Measurements from ENCODE around the gene CRY1. TPM values are rescaled to one million over a fixed set of nuclear protein-coding genes. Genes with fewer than 3 reads are reported as not detected.

The CRY1 gene
- total and polyA plus RNA-seq, 2 of the 4 experiments (the other 2 are of a cell fraction): 5.9 to 9.9 TPM

GRCh38 chr12:107106241-107107025 lies 13.1 kb upstream of the CRY1 start:
- Histone ChIP-seq H3K9me3 (ENCODE audit: control insufficient read depth, insufficient read depth, low read length) (no peaks in the 10 kb centered on the region), H4K20me1 (ENCODE audit: insufficient read depth, low read length) (no peaks in the 10 kb centered on the region), H2BK5ac (ENCODE audit: low read depth, low read length, poor library complexity, severe bottlenecking) (no peak overlapping the region), H3K27ac (ENCODE audit: insufficient read depth, low read length) (no peak overlapping the region), H2AFZ (replicated peaks; ENCODE audit: low read length, poor library complexity) (no peak overlapping the region), H2BK20ac (ENCODE audit: low read depth, low read length) (no peak overlapping the region), H2AK9ac (replicated peaks; ENCODE audit: low read depth, low read length, poor library complexity) (no peak overlapping the region), H3K79me1 (ENCODE audit: low read depth in 1 of 2, low read length in 2 of 2) (no peaks in the 10 kb centered on the region), H4K5ac (ENCODE audit: low read depth, low read length) (no peak overlapping the region), H3K4ac (ENCODE audit: low read depth, low read length) (no peak overlapping the region), H3K4me3 (ENCODE audit: insufficient read depth, low read depth, low read length) (no peak overlapping the region), H3K23ac (ENCODE audit: low read depth, low read length) (no peak overlapping the region), H3K9ac (ENCODE audit: low read depth, low read length) (no peak overlapping the region), H3K9me1 (ENCODE audit: insufficient read depth, low read length) (no peaks in the 10 kb centered on the region), H3K14ac (replicated peaks; ENCODE audit: low read depth, low read length) (no peak overlapping the region), H3K4me1 (ENCODE audit: control insufficient read depth, insufficient read depth, low read length) (no peaks in the 10 kb centered on the region), H3K4me2 (ENCODE audit: low read depth, low read length) (no peak overlapping the region), H4K8ac (ENCODE audit: low read depth in 2 of 2, low read length in 2 of 2) (no peak overlapping the region), H2AK5ac (ENCODE audit: low read depth, low read length) (no peak overlapping the region), H3K18ac (ENCODE audit: low read depth, low read length) (no peak overlapping the region), H3K27me3 (ENCODE audit: control insufficient read depth, insufficient read depth, low read length) (peaks cover 18% of the 10 kb centered on the region), H4K91ac (ENCODE audit: insufficient read depth, low read depth, low read length) (no peak overlapping the region), H2BK120ac (ENCODE audit: low read depth, low read length) (no peak overlapping the region), H3K36me3 (ENCODE audit: control insufficient read depth, insufficient read depth, low read length) (no peaks in the 10 kb centered on the region), H3K56ac (ENCODE audit: extremely low read depth, insufficient read depth, low read length) (no peak overlapping the region), H2BK15ac (ENCODE audit: low read depth, low read length) (no peak overlapping the region)
- ChIA-PET CTCF (no interaction called here), POLR2A (ENCODE audit: unreplicated experiment) (no interaction called here)
- no CpG with 5 or more reads among the region's 5 CpGs for WGBS, 2 experiments (ENCODE audit: extremely low coverage in 2 of 2, insufficient read length in 1 of 2)
- TF ChIP-seq NFE2L2 (IDR thresholded peaks at IDR 0.05; ENCODE audit: low read depth, low read length) (no peak), ELK1 (IDR thresholded peaks at IDR 0.05; ENCODE audit: borderline replicate concordance, low read depth, low read length) (no peak)
- no TSS peak for BruUV-seq (replicated peaks)
- ATAC-seq (ENCODE audit: low read depth): no peak
- DNase-seq: no peak
- dilution Hi-C loops (cut with HindIII; ENCODE audit: low sequenced_read_pairs, unreplicated experiment): no loop called here
- in situ Hi-C loops (cut with MboI; ENCODE audit: low sequenced_read_pairs): no loop called here
- intact Hi-C loops (cut with micrococcal nuclease): loop anchor here (10.0 kb wide), 1 partner anchor 582 kb away; no protein-coding TSS in a partner anchor

Measured in IMR-90 (cell line).